Duodenal mucosa (tissue), 2 donors: ENCODE data around the gene TMED10.
"Not testable (repeated sequence)": the region's sequence is repeated elsewhere in the genome, so short reads cannot be mapped to it uniquely, and the experiment has no call there.

ENCODE experiments used
- H3K27ac ChIP-seq: one replicate; pipeline ENCODE4 v1.7.0; 2013; ENCODE audit warnings: low read depth, low read length
- H3K27me3 ChIP-seq, 2 donors: one replicate each; pipeline ENCODE4 v1.7.0; 2013; ENCODE audit warnings: low read length in 2 of 2, control low read depth in 1 of 2; ENCODE audit not compliant: insufficient read depth in 2 of 2, control insufficient read depth in 1 of 2
- H3K36me3 ChIP-seq, 2 donors: one replicate each; pipeline ENCODE4 v1.7.0; 2013; ENCODE audit warnings: low read length in 2 of 2, control low read depth in 1 of 2; ENCODE audit not compliant: insufficient read depth in 2 of 2, control insufficient read depth in 1 of 2
- H3K4me1 ChIP-seq, 2 donors: one replicate each; pipeline ENCODE4 v1.7.0; 2013; ENCODE audit warnings: low read length in 2 of 2, control low read depth in 1 of 2; ENCODE audit not compliant: insufficient read depth in 2 of 2, control insufficient read depth in 1 of 2
- H3K4me3 ChIP-seq, 2 donors: one replicate each; pipeline ENCODE4 v1.7.0; 2013; ENCODE audit warnings: low read length in 2 of 2, low read depth in 1 of 2
- H3K9ac ChIP-seq, 2 donors: one replicate each; pipeline ENCODE4 v1.7.0; 2013; ENCODE audit warnings: low read length in 2 of 2, low read depth in 1 of 2
- H3K9me3 ChIP-seq, 2 donors: one replicate each; pipeline ENCODE4 v1.7.0; 2013; ENCODE audit warnings: low read length in 2 of 2, control low read depth in 1 of 2; ENCODE audit not compliant: control insufficient read depth in 1 of 2

Gene TMED10

GRCh38 chr14:75164809-75165208 is 11.6 kb downstream of the TMED10 start:
- H3K36me3 ChIP-seq = peaks cover 0 to 4% of the 10 kb centered on the region in 2 donors
- H3K9me3 ChIP-seq = no peaks in the 10 kb centered on the region
- no peak overlapping the region for H3K27ac ChIP-seq
- H3K9ac ChIP-seq = no peak overlapping the region
- no peak overlapping the region for H3K4me3 ChIP-seq
- H3K27me3 ChIP-seq = no peaks in the 10 kb centered on the region
- H3K4me1 ChIP-seq = peaks cover 33 to 47% of the 10 kb centered on the region in 2 donors

- peaks cover 0 to 4% of the 10 kb centered on the region in 2 donors for H3K36me3 ChIP-seq
- H3K27me3 ChIP-seq = no peaks in the 10 kb centered on the region
- no peak overlapping the region for H3K27ac ChIP-seq
- peaks cover 31 to 52% of the 10 kb centered on the region in 2 donors for H3K4me1 ChIP-seq
- no peak overlapping the region for H3K4me3 ChIP-seq
- H3K9me3 ChIP-seq = no peaks in the 10 kb centered on the region
- no peak overlapping the region for H3K9ac ChIP-seq
Measured at GRCh38 chr14:75163677-75164076, 12.7 kb downstream of the TMED10 start.

- H3K36me3 ChIP-seq = peaks cover 0 to 4% of the 10 kb centered on the region in 2 donors
- no peak overlapping the region for H3K4me3 ChIP-seq
- no peaks in the 10 kb centered on the region for H3K9me3 ChIP-seq
- no peak overlapping the region for H3K9ac ChIP-seq
- H3K27me3 ChIP-seq = no peaks in the 10 kb centered on the region
- H3K4me1 ChIP-seq = peaks cover 21 to 41% of the 10 kb centered on the region in 2 donors
- H3K27ac ChIP-seq = no peak overlapping the region
Measured at GRCh38 chr14:75162631-75163030, 13.8 kb downstream of the TMED10 start.

- H3K36me3 ChIP-seq = peaks cover 0 to 4% of the 10 kb centered on the region in 2 donors
Measured at GRCh38 chr14:75158843-75159614, 17.4 kb downstream of the TMED10 start.

GRCh38 chr14:75156901-75157300 is 19.5 kb downstream of the TMED10 start:
- H3K9ac ChIP-seq = no peak overlapping the region
- H3K27me3 ChIP-seq = no peaks in the 10 kb centered on the region
- no peak overlapping the region for H3K27ac ChIP-seq
- H3K4me1 ChIP-seq = peaks cover 15 to 29% of the 10 kb centered on the region in 2 donors
- H3K36me3 ChIP-seq = peaks cover under 1 to 2% of the 10 kb centered on the region in 2 donors
- no peak overlapping the region for H3K4me3 ChIP-seq
- H3K9me3 ChIP-seq = no peaks in the 10 kb centered on the region

More at GRCh38 chr14:75158843-75159614, 17.4 kb downstream of the TMED10 start:
- H3K9ac ChIP-seq = peak overlapping the region in 1 of 2 donors; percentile 57
- H3K27me3 ChIP-seq = no peaks in the 10 kb centered on the region
- peaks cover 15 to 36% of the 10 kb centered on the region in 2 donors for H3K4me1 ChIP-seq
- no peak overlapping the region for H3K27ac ChIP-seq
- H3K9me3 ChIP-seq = no peaks in the 10 kb centered on the region
- H3K4me3 ChIP-seq = no peak overlapping the region

- no peaks in the 10 kb centered on the region for H3K9me3 ChIP-seq
- no peaks in the 10 kb centered on the region for H3K27me3 ChIP-seq
- peaks cover 15 to 23% of the 10 kb centered on the region in 2 donors for H3K4me1 ChIP-seq
- peaks cover 6 to 10% of the 10 kb centered on the region in 2 donors for H3K36me3 ChIP-seq
- no peak overlapping the region for H3K27ac ChIP-seq
- no peak overlapping the region for H3K9ac ChIP-seq
- H3K4me3 ChIP-seq = no peak overlapping the region
Measured at GRCh38 chr14:75156111-75156510, 20.3 kb downstream of the TMED10 start.

- H3K4me1 ChIP-seq = peaks cover 8 to 21% of the 10 kb centered on the region in 2 donors
- H3K27me3 ChIP-seq = no peaks in the 10 kb centered on the region
Measured at GRCh38 chr14:75155169-75155568, 21.2 kb downstream of the TMED10 start.

GRCh38 chr14:75153295-75153694 is 23.1 kb downstream of the TMED10 start:
- Histone ChIP-seq H3K4me3 (no peak overlapping the region), H3K27ac (no peak overlapping the region), H3K9ac (no peak overlapping the region), H3K36me3 (peaks cover 6 to 26% of the 10 kb centered on the region in 2 donors), H3K27me3 (no peaks in the 10 kb centered on the region), H3K9me3 (no peaks in the 10 kb centered on the region), H3K4me1 (peaks cover 0 to 8% of the 10 kb centered on the region in 2 donors)

More at GRCh38 chr14:75155169-75155568, 21.2 kb downstream of the TMED10 start:
- Histone ChIP-seq H3K9me3 (no peaks in the 10 kb centered on the region), H3K9ac (no peak overlapping the region), H3K4me3 (no peak overlapping the region), H3K36me3 (peaks cover 6 to 16% of the 10 kb centered on the region in 2 donors), H3K27ac (no peak overlapping the region)

- Histone ChIP-seq H3K27me3 (no peaks in the 10 kb centered on the region), H3K9me3 (no peaks in the 10 kb centered on the region), H3K4me3 (no peak overlapping the region), H3K36me3 (peaks cover 6 to 36% of the 10 kb centered on the region in 2 donors), H3K4me1 (peaks cover 0 to 13% of the 10 kb centered on the region in 2 donors), H3K27ac (no peak overlapping the region), H3K9ac (no peak overlapping the region)
Measured at GRCh38 chr14:75151851-75152250, 24.6 kb downstream of the TMED10 start.

- not testable (repeated sequence) for H3K9ac ChIP-seq, H3K27me3 ChIP-seq, H3K27ac ChIP-seq, H3K9me3 ChIP-seq, H3K4me3 ChIP-seq
- Histone ChIP-seq H3K4me1 (peaks cover 6 to 14% of the 10 kb centered on the region in 2 donors), H3K36me3 (peaks cover 6 to 42% of the 10 kb centered on the region in 2 donors)
Measured at GRCh38 chr14:75150637-75151036, 25.8 kb downstream of the TMED10 start.
